Esophagus mucosa (tissue), 1 donor: Measurements from ENCODE around the gene ASCL5. TPM values are rescaled to one million over a fixed set of nuclear protein-coding genes. Genes with fewer than 3 reads are reported as not detected.

Experiments used
- ATAC-seq: fragments of 200-7000 bp; cut with Tn5 transposase; one replicate; pipeline ENCODE4 v1.9.1; 2020
- total RNA-seq: library from RNA; stranded (reverse); gene quantifications from one replicate; pipeline ENCODE4 v1.2.4, GENCODE V29; 2023
- donor health status: DM: yes; HTN: yes; CAD: no.

ASCL5 gene
- total RNA-seq, 1 donor from 2014 or later: not detected

GRCh38 chr1:201084295-201084694 is 42.7 kb downstream of the ASCL5 start:
- ATAC-seq: no peak

GRCh38 chr1:201083741-201084140 is 43.2 kb downstream of the ASCL5 start:
- ATAC-seq: no peak

GRCh38 chr1:201080135-201080534 is 46.8 kb downstream of the ASCL5 start:
- no peak for ATAC-seq

GRCh38 chr1:201077736-201078135 is 49.2 kb downstream of the ASCL5 start:
- no peak for ATAC-seq

- ATAC-seq: no peak
Measured at GRCh38 chr1:201077116-201077515, 49.9 kb downstream of the ASCL5 start.

- ATAC-seq: no peak
Measured at GRCh38 chr1:201076092-201076491, 50.9 kb downstream of the ASCL5 start.

GRCh38 chr1:201074018-201074417 is 53.0 kb downstream of the ASCL5 start:
- no peak for ATAC-seq

- ATAC-seq: no peak
Measured at GRCh38 chr1:201072922-201073321, 54.1 kb downstream of the ASCL5 start.

GRCh38 chr1:201072149-201072548 is 54.8 kb downstream of the ASCL5 start:
- ATAC-seq: peak; percentile 80

GRCh38 chr1:201069636-201070035 is 57.3 kb downstream of the ASCL5 start:
- ATAC-seq: no peak

GRCh38 chr1:201068976-201069375 is 58.0 kb downstream of the ASCL5 start:
- ATAC-seq: no peak

GRCh38 chr1:201066986-201067385 is 60.0 kb downstream of the ASCL5 start:
- ATAC-seq: no peak

- ATAC-seq: no peak
Measured at GRCh38 chr1:201065686-201066085, 61.3 kb downstream of the ASCL5 start.

- no peak for ATAC-seq
Measured at GRCh38 chr1:201064806-201065205, 62.2 kb downstream of the ASCL5 start.

Other genes with a start within 250 kb of the ASCL5 start
- 54.8 TPM for gene INAVA, start 232.3 kb downstream of the ASCL5 start, total RNA-seq
- gene KIF21B, start 103.5 kb downstream of the ASCL5 start, total RNA-seq: 0.52 TPM
- gene CACNA1S, start 14.8 kb downstream of the ASCL5 start, total RNA-seq: not detected
- 28.2 TPM for gene TMEM9, start 27.3 kb upstream of the ASCL5 start, total RNA-seq
- gene IGFN1, start 63.6 kb upstream of the ASCL5 start, total RNA-seq: 0.12 TPM
- 608 TPM for gene PKP1, start 156.3 kb upstream of the ASCL5 start, total RNA-seq